Measurements from ENCODE around the gene EXOC7. TPM values are rescaled to one million over a fixed set of nuclear protein-coding genes. Genes with fewer than 3 reads are reported as not detected.

Gene EXOC7
- total RNA-seq, 1 donor = 49.2 TPM

- peaks cover 10% of the 10 kb centered on the region for H3K4me1 ChIP-seq (ENCODE audit: insufficient read depth, low read length)
- no peaks in the 10 kb centered on the region for H3K9me3 ChIP-seq (ENCODE audit: low read depth, low read length)
- H3K27me3 ChIP-seq (ENCODE audit: insufficient read depth, low read length) = no peaks in the 10 kb centered on the region
- no peak overlapping the region for H3K4me3 ChIP-seq (ENCODE audit: low read length)
Observed at GRCh38 chr17:76131692-76132573, 28.3 kb upstream of the EXOC7 start.

- no peaks in the 10 kb centered on the region for H3K9me3 ChIP-seq (ENCODE audit: low read depth, low read length)
- peaks cover 10% of the 10 kb centered on the region for H3K4me1 ChIP-seq (ENCODE audit: insufficient read depth, low read length)
- H3K27me3 ChIP-seq (ENCODE audit: insufficient read depth, low read length) = no peaks in the 10 kb centered on the region
- H3K4me3 ChIP-seq (ENCODE audit: low read length) = no peak overlapping the region
Observed at GRCh38 chr17:76131051-76131691, 27.6 kb upstream of the EXOC7 start.

DNA sequence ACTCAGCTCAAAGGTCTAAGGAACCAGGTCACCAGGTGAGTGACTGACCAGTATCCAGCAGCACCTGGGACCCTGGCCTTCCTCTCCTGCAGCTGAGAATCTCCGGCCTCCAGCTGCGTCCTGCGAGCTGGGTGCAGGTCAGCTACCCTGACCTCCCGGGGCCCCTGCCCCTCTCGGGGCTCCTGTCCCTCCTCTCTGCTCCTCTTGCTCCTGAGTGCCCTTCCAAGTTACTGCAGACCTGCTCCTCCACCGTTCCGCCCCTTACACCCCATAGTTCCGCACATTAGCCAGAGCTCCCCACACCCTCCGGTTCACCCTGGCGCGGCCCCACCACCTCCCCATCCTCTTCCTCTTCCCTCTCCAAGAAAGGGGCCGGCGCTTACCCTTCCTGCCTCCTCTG, 26.9 kb upstream of the EXOC7 start:
- Histone ChIP-seq H3K9me3 (ENCODE audit: low read depth, low read length) (no peaks in the 10 kb centered on the region), H3K27me3 (ENCODE audit: insufficient read depth, low read length) (no peaks in the 10 kb centered on the region), H3K4me3 (ENCODE audit: low read length) (no peak overlapping the region), H3K4me1 (ENCODE audit: insufficient read depth, low read length) (peaks cover 10% of the 10 kb centered on the region)

DNA sequence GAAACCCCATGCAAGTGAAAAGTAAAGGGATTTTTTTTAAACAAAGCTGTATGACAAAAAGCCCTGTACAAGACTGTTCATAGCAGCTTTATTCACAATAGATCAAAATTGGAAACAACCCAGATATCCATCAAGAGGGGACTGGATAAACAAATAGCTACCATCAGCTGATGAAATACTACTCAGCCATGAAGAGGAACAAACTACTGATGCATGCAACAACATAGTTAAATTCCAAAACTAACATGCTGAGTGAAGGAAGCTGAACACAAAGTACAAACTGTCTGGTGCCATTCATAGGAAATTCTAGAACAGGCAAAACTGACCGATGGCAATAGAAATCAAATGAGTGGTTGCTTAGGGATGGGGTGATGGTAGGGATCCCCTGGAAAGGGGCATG, 22.3 kb upstream of the EXOC7 start:
- H3K9me3 ChIP-seq (ENCODE audit: low read depth, low read length) = no peaks in the 10 kb centered on the region

DNA sequence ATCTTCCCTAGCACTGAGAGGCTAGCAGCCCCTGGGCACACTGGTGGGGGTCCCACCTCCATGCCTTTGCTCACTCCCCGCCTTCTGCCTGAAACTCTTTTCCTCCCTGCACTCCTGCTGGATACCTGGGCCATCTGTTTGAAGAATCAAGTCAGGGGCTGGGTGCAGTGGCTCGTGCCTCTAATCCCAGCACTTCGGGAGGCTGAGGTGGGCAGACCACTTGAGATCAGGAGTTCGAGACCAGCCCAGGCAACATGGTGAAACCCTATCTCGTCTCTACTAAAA, 21.7 kb upstream of the EXOC7 start:
- Histone ChIP-seq H3K4me3 (ENCODE audit: low read length) (no peak overlapping the region), H3K27me3 (ENCODE audit: insufficient read depth, low read length) (no peaks in the 10 kb centered on the region), H3K4me1 (ENCODE audit: insufficient read depth, low read length) (peaks cover 24% of the 10 kb centered on the region), H3K9me3 (ENCODE audit: low read depth, low read length) (no peaks in the 10 kb centered on the region)

More for the DNA sequence above, 22.3 kb upstream of the EXOC7 start:
- peaks cover 26% of the 10 kb centered on the region for H3K4me1 ChIP-seq (ENCODE audit: insufficient read depth, low read length)
- no peak overlapping the region for H3K4me3 ChIP-seq (ENCODE audit: low read length)
- H3K27me3 ChIP-seq (ENCODE audit: insufficient read depth, low read length) = no peaks in the 10 kb centered on the region

GRCh38 chr17:76124582-76125390, 21.2 kb upstream of the EXOC7 start:
- Histone ChIP-seq H3K27me3 (ENCODE audit: insufficient read depth, low read length) (no peaks in the 10 kb centered on the region), H3K4me1 (ENCODE audit: insufficient read depth, low read length) (peaks cover 21% of the 10 kb centered on the region), H3K9me3 (ENCODE audit: low read depth, low read length) (no peaks in the 10 kb centered on the region), H3K4me3 (ENCODE audit: low read length) (no peak overlapping the region)

- no peaks in the 10 kb centered on the region for H3K27me3 ChIP-seq (ENCODE audit: insufficient read depth, low read length)
- no peak overlapping the region for H3K4me3 ChIP-seq (ENCODE audit: low read length)
- peaks cover 21% of the 10 kb centered on the region for H3K4me1 ChIP-seq (ENCODE audit: insufficient read depth, low read length)
- no peaks in the 10 kb centered on the region for H3K9me3 ChIP-seq (ENCODE audit: low read depth, low read length)
Observed at GRCh38 chr17:76123749-76124581, 20.4 kb upstream of the EXOC7 start.

- H3K4me3 ChIP-seq (ENCODE audit: low read length) = no peak overlapping the region
- peaks cover 21% of the 10 kb centered on the region for H3K4me1 ChIP-seq (ENCODE audit: insufficient read depth, low read length)
- no peaks in the 10 kb centered on the region for H3K9me3 ChIP-seq (ENCODE audit: low read depth, low read length)
- H3K27me3 ChIP-seq (ENCODE audit: insufficient read depth, low read length) = no peaks in the 10 kb centered on the region
Observed at GRCh38 chr17:76123191-76123499, 19.6 kb upstream of the EXOC7 start.

DNA sequence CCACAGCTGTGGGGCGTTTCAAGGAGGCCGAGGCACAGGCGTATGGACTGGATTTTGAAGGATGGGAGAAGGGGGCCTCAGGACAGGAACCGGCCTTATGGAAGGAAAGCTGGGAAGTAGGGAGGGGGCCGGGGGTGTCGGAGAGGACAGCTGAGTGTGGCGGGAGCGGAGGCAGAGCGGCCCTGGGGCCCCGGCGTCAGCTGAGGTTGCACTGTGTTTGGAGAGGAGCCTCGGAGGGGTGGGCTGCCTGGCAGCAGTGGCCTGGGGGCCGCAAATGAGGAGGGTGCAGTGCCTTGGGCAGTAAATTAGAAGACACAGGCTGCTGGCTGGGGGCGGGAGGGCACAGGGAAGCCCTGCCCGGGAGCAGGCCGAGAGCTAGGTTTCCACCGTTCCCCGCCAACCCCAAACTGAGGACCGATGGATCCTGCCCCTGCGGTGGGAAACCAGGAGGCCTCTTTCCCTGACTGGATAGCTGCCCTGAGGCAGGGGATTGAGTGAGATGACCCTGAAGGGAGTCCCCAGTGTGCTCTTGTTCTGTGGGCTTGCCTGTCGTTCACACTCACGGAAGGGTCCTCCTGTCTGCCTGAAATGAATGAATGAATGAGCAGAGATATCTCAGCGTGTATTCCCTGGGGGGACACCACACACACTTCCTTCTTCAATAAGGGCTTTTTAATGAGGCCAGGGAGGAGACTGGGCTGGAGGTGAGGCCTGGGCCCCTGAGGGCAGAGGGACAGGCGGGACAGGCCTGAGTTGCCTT, 19.0 kb upstream of the EXOC7 start:
- Histone ChIP-seq H3K4me1 (ENCODE audit: insufficient read depth, low read length) (peaks cover 21% of the 10 kb centered on the region), H3K9me3 (ENCODE audit: low read depth, low read length) (no peaks in the 10 kb centered on the region)

GRCh38 chr17:76121932-76122430, 18.4 kb upstream of the EXOC7 start:
- Histone ChIP-seq H3K9me3 (ENCODE audit: low read depth, low read length) (no peaks in the 10 kb centered on the region), H3K4me1 (ENCODE audit: insufficient read depth, low read length) (peaks cover 21% of the 10 kb centered on the region), H3K4me3 (ENCODE audit: low read length) (peak overlapping the region; percentile 13), H3K27me3 (ENCODE audit: insufficient read depth, low read length) (no peaks in the 10 kb centered on the region)

More for the DNA sequence above, 19.0 kb upstream of the EXOC7 start:
- Histone ChIP-seq H3K4me3 (ENCODE audit: low read length) (no peak overlapping the region), H3K27me3 (ENCODE audit: insufficient read depth, low read length) (no peaks in the 10 kb centered on the region)

DNA sequence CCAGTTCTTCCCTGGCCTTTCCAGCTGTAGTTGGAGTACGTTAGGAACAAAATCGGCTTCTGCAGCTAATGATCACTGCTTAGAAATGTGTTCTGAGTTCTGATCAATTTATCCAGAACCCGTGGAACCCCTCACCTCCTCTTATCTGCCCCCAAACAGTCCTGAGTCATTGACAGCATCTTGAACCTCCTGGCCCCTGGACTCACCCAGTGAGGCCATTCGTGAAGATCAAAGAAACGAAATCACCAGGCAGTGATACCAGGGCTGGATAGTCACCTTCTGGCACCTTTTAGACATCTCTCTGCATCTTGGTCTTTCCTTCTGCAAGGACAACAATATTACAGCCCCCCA, 17.0 kb upstream of the EXOC7 start:
- peaks cover 21% of the 10 kb centered on the region for H3K4me1 ChIP-seq (ENCODE audit: insufficient read depth, low read length)
- H3K9me3 ChIP-seq (ENCODE audit: low read depth, low read length) = no peaks in the 10 kb centered on the region
- H3K27me3 ChIP-seq (ENCODE audit: insufficient read depth, low read length) = no peaks in the 10 kb centered on the region
- H3K4me3 ChIP-seq (ENCODE audit: low read length) = no peak overlapping the region

- Histone ChIP-seq H3K27me3 (ENCODE audit: insufficient read depth, low read length) (no peaks in the 10 kb centered on the region), H3K4me3 (ENCODE audit: low read length) (no peak overlapping the region), H3K4me1 (ENCODE audit: insufficient read depth, low read length) (peaks cover 21% of the 10 kb centered on the region), H3K9me3 (ENCODE audit: low read depth, low read length) (no peaks in the 10 kb centered on the region)
Observed at GRCh38 chr17:76119409-76120371, 16.1 kb upstream of the EXOC7 start.

- Histone ChIP-seq H3K9me3 (ENCODE audit: low read depth, low read length) (no peaks in the 10 kb centered on the region), H3K4me3 (ENCODE audit: low read length) (no peak overlapping the region), H3K4me1 (ENCODE audit: insufficient read depth, low read length) (no peaks in the 10 kb centered on the region), H3K27me3 (ENCODE audit: insufficient read depth, low read length) (no peaks in the 10 kb centered on the region)
Observed at GRCh38 chr17:76115138-76115754, 11.7 kb upstream of the EXOC7 start.
